Spleen (tissue), 7 donors: Measurements from ENCODE around the gene MGMT.

ENCODE experiments used
- POLR2A ChIP-seq, 3 donors: fragments of 450-650 bp; IDR thresholded peaks; one replicate each; pipeline ENCODE4 v1.5.1; 2017; ENCODE audit warnings: antibody characterized with exemption in 3 of 3, mild to moderate bottlenecking in 1 of 3
- POLR2AphosphoS5 ChIP-seq, 3 donors: sonication (generic); formaldehyde crosslinking; IDR thresholded peaks; one replicate each; pipeline ENCODE4 v1.5.1; 2017; ENCODE audit warnings: antibody characterized with exemption in 3 of 3
- TF ChIP-seq, protein P1 (sequence below), 11 experiments: fragments of 200-600 bp in 7 of 11; fragments of 450-650 bp in 4 of 11; sonication (generic) in 4 of 11; IDR thresholded peaks in 8 of 11; conservative IDR thresholded peaks in 3 of 11; 1 replicate in 7 of 11; 2 replicates in 4 of 11; pipeline versions ENCODE4 v1.4.0 to v1.8.0; 2016 to 2021; ENCODE audit warnings: antibody characterized with exemption in 11 of 11, inconsistent platforms in 4 of 11, mild to moderate bottlenecking in 1 of 11
- donor health status: DM: no; HTN: no; CAD: no; lungs with moderate emphysema.
- donor health status: DM: no; HTN: no; CAD: no.
- donor health status: DM: no; HTN: no; CAD: no.

- TF ChIP-seq POLR2A (IDR thresholded peaks at IDR 0.05) (no peak), POLR2AphosphoS5 (IDR thresholded peaks at IDR 0.05) (no peak)
- TF ChIP-seq, protein P1, sequence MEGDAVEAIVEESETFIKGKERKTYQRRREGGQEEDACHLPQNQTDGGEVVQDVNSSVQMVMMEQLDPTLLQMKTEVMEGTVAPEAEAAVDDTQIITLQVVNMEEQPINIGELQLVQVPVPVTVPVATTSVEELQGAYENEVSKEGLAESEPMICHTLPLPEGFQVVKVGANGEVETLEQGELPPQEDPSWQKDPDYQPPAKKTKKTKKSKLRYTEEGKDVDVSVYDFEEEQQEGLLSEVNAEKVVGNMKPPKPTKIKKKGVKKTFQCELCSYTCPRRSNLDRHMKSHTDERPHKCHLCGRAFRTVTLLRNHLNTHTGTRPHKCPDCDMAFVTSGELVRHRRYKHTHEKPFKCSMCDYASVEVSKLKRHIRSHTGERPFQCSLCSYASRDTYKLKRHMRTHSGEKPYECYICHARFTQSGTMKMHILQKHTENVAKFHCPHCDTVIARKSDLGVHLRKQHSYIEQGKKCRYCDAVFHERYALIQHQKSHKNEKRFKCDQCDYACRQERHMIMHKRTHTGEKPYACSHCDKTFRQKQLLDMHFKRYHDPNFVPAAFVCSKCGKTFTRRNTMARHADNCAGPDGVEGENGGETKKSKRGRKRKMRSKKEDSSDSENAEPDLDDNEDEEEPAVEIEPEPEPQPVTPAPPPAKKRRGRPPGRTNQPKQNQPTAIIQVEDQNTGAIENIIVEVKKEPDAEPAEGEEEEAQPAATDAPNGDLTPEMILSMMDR (IDR thresholded peaks at IDR 0.05 in 8 of 11, conservative IDR thresholded peaks at IDR 0.05 in 3 of 11), result no peak
Measured at GRCh38 chr10:129727071-129727470, 260.0 kb downstream of the MGMT start.
